ENCODE measurements around the gene GJA3. TPM values are rescaled to one million over a fixed set of nuclear protein-coding genes. Genes with fewer than 3 reads are reported as not detected.

GJA3 gene
- total and polyA plus RNA-seq, 2 of the 8 experiments (the other 6 are each of a cell fraction or from before 2014, with no cell fraction given): 0.12 to 0.60 TPM

DNA sequence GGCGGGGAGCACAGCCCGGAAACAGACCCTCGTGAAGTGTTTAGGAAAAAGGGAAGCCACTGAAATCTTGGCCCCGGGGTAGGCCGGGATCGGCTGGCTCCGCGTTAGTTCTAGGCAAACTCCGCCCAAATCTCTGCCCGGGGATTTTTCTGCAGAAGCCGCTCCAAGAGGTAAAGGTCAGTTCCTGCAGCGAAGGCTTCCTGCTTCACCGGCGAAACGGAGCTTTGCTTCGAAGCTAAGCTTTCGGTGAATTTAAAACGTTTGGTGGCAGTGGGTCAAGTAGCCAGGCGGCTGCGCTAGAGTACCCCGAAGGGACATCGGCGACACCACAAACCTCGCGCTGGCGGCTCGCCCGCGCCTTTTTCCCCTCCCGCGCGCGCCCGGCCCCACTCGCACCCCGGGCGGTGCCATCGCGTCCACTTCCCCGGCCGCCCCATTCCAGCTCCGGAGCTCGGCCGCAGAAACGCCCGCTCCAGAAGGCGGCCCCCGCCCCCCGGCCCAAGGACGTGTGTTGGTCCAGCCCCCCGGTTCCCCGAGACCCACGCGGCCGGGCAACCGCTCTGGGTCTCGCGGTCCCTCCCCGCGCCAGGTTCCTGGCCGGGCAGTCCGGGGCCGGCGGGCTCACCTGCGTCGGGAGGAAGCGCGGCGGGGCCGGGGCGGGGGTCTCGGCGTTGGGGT is 31.4 kb upstream of the GJA3 start (continued):
- no peak for TF ChIP-seq BRCA1 (IDR thresholded peaks at IDR 0.05; ENCODE audit: low read depth, low read length)
- no peak for TF ChIP-seq POU5F1 (IDR thresholded peaks at IDR 0.05; ENCODE audit: low read depth, low read length)
- TF ChIP-seq ASH2L (IDR thresholded peaks at IDR 0.05; ENCODE audit: low read length): peak; percentile 55
- no peak for TF ChIP-seq SP2 (IDR thresholded peaks at IDR 0.05; ENCODE audit: low read length)
- TF ChIP-seq RAD21 (IDR thresholded peaks at IDR 0.05 in 1 of 2, conservative IDR thresholded peaks at IDR 0.05 in 1 of 2; ENCODE audit: low read depth in 2 of 2, low read length in 2 of 2): peak in 1 of 2 experiments; percentile 18; a peak in 1 of 4 replicates
- no peak for TF ChIP-seq POLR2A (IDR thresholded peaks at IDR 0.05; ENCODE audit: control extremely low read depth in 1 of 2, low read depth in 2 of 2, low read length in 2 of 2)
- no peak for TF ChIP-seq SP4 (IDR thresholded peaks at IDR 0.05; ENCODE audit: low read length)
- TF ChIP-seq EGR1 (IDR thresholded peaks at IDR 0.05; ENCODE audit: borderline replicate concordance, low read depth, low read length): no peak
- no peak for TF ChIP-seq TAF7 (optimal IDR thresholded peaks at IDR 0.05; ENCODE audit: borderline replicate concordance, low read depth, low read length)
